HepG2 (cell line): ENCODE measurements around the gene HSDL1. TPM values are rescaled to one million over a fixed set of nuclear protein-coding genes. Genes with fewer than 3 reads are reported as not detected.

Experiments
- ATAC-seq: fragments of 200-7000 bp; cut with Tn5 transposase; 3 replicates; pipeline ENCODE4 v1.9.1; 2020; ENCODE audit warnings: mild to moderate bottlenecking, moderate library complexity
- BruUV-seq: library from RNA; stranded (reverse); fragments of 400-500 nt; replicated peaks from 2 replicates; lab custom pipeline; 2021; lab: Mats Ljungman, UMichigan
- CTCF ChIA-PET: fragments of 300-600 bp; formaldehyde crosslinking; extraction: SDS; loops from one replicate; lab custom pipeline; 2021; ENCODE audit warnings: low total read pairs, inconsistent platforms, low intra/inter-chr PET ratio; lab: Yijun Ruan, JAX
- POLR2A ChIA-PET: fragments of 350-600 bp; sonication (Branson Sonifier 250); formaldehyde crosslinking; loops from one replicate; lab custom pipeline; 2020; ENCODE audit warnings: antibody characterized with exemption, inconsistent platforms; lab: Yijun Ruan, JAX
- DNase-seq: peaks from one replicate; pipeline ENCODE4 v3.0.0-alpha.2; 2015; ENCODE audit warnings: low spot score
- FAIRE-seq: peaks from 3 replicates; lab custom pipeline; 2011; peaks lifted over from hg19 to GRCh38; lab: Jason Lieb, UNC
- H2AFZ ChIP-seq: one replicate; pipeline ENCODE4 v1.6.1; 2011; ENCODE audit warnings: low read length, inconsistent platforms
- H3K27ac ChIP-seq: fragments of 300-600 bp; 3 replicates; pipeline ENCODE4 v1.8.0; 2011; ENCODE audit warnings: mixed run types, mild to moderate bottlenecking, mixed read lengths, low read length, inconsistent platforms; ENCODE audit not compliant: insufficient read depth; ENCODE audit errors: extremely low read length
- H3K27me3 ChIP-seq, 2 experiments: fragments of 200-600 bp in 1 of 2; 2 replicates in 1 of 2; 3 replicates in 1 of 2; pipeline versions ENCODE4 v1.6.0 to v1.8.0; 2011; ENCODE audit warnings: low read length in 2 of 2, mild to moderate bottlenecking in 2 of 2, moderate library complexity in 2 of 2, inconsistent platforms in 1 of 2; ENCODE audit not compliant: insufficient read depth in 2 of 2, control insufficient read depth in 1 of 2
- H3K36me3 ChIP-seq, 2 experiments: fragments of 200-600 bp in 1 of 2; replicated peaks in 1 of 2; 2 replicates in 1 of 2; 3 replicates in 1 of 2; pipeline versions ENCODE4 v1.5.1 to v1.8.0; 2011; ENCODE audit warnings: low read length in 2 of 2, inconsistent platforms in 1 of 2; ENCODE audit not compliant: insufficient read depth in 2 of 2, control insufficient read depth in 1 of 2
- H3K4me1 ChIP-seq: 2 replicates; pipeline ENCODE4 v1.5.1; 2012; ENCODE audit warnings: low read length, inconsistent platforms; ENCODE audit not compliant: insufficient read depth
- H3K4me2 ChIP-seq: 2 replicates; pipeline ENCODE4 v1.6.0; 2011; ENCODE audit warnings: low read depth, low read length, inconsistent platforms
- H3K4me3 ChIP-seq, 3 experiments: fragments of 200-600 bp in 1 of 3; sonication (generic), shearing (Covaris generic) in 1 of 3; replicated peaks in 1 of 3; 2 replicates each; pipeline ENCODE4 v1.5.1; 2011 to 2016; ENCODE audit warnings: low read length in 3 of 3, inconsistent platforms in 2 of 3, low read depth in 2 of 3, mild to moderate bottlenecking in 2 of 3, control low read depth in 1 of 3, mixed read lengths in 1 of 3; ENCODE audit not compliant: insufficient read depth in 1 of 3
- H3K79me2 ChIP-seq: one replicate; pipeline ENCODE4 v1.6.1; 2011; ENCODE audit warnings: low read length, inconsistent platforms; ENCODE audit not compliant: insufficient read depth
- H3K9ac ChIP-seq: 2 replicates; pipeline ENCODE4 v1.6.0; 2011; ENCODE audit warnings: mild to moderate bottlenecking, low read depth, low read length, inconsistent platforms; ENCODE audit not compliant: insufficient read depth
- H3K9me3 ChIP-seq: 2 replicates; pipeline ENCODE4 v1.5.1; 2012; ENCODE audit warnings: mild to moderate bottlenecking, low read length
- H4K20me1 ChIP-seq: 2 replicates; pipeline ENCODE4 v1.6.0; 2011; ENCODE audit warnings: inconsistent platforms, mild to moderate bottlenecking, low read length, moderate library complexity; ENCODE audit not compliant: insufficient read depth
- AGO2 ChIP-seq: fragments of 200-400 bp; formaldehyde crosslinking; optimal IDR thresholded peaks from 2 replicates; pipeline ENCODE3; 2017; ENCODE audit warnings: mild to moderate bottlenecking, low read depth, low read length, moderate library complexity
- CBX1 ChIP-seq: IDR thresholded peaks from one replicate; pipeline ENCODE4 v1.6.1; 2016; ENCODE audit warnings: antibody characterized with exemption, low read depth
- HINFP ChIP-seq: sonication (generic); formaldehyde crosslinking; IDR thresholded peaks from 2 replicates; pipeline ENCODE4 v1.4.0; 2020; ENCODE audit warnings: low read depth, mild to moderate bottlenecking, missing genetic modification reagents
- NR2F2 ChIP-seq: IDR thresholded peaks from 2 replicates; pipeline ENCODE4 v1.6.1; 2012; ENCODE audit warnings: low read depth, inconsistent platforms, borderline replicate concordance
- PATZ1 ChIP-seq: sonication (generic); formaldehyde crosslinking; IDR thresholded peaks from 2 replicates; pipeline ENCODE4 v1.4.0; 2020; ENCODE audit warnings: missing genetic modification reagents
- PCBP1 ChIP-seq: fragments of 200-400 bp; formaldehyde crosslinking; IDR thresholded peaks from 2 replicates; pipeline ENCODE4 v1.6.1; 2017; ENCODE audit warnings: mild to moderate bottlenecking, low read depth, low read length, borderline replicate concordance
- SPEN ChIP-seq: sonication (generic); formaldehyde crosslinking; IDR thresholded peaks from 2 replicates; pipeline ENCODE4 v1.5.1; 2020; ENCODE audit warnings: low read depth, mild to moderate bottlenecking, missing genetic modification reagents
- STAT5B ChIP-seq: sonication (generic); formaldehyde crosslinking; IDR thresholded peaks from 2 replicates; pipeline ENCODE4 v1.4.0; 2020; ENCODE audit warnings: missing genetic modification reagents
- ZBTB7A ChIP-seq: sonication (generic); formaldehyde crosslinking; IDR thresholded peaks from 2 replicates; pipeline ENCODE4 v1.8.0; 2022; ENCODE audit warnings: mild to moderate bottlenecking, missing genetic modification reagents
- ZMYM2 ChIP-seq: sonication (generic); formaldehyde crosslinking; IDR thresholded peaks from 2 replicates; pipeline ENCODE4 v1.8.0; 2022; ENCODE audit warnings: mild to moderate bottlenecking, missing genetic modification reagents
- ZNF251 ChIP-seq: sonication (generic); formaldehyde crosslinking; IDR thresholded peaks from 2 replicates; pipeline ENCODE4 v1.9.0; 2021; ENCODE audit warnings: mild to moderate bottlenecking, missing genetic modification reagents
- ZNF749 ChIP-seq: sonication (generic); formaldehyde crosslinking; IDR thresholded peaks from 2 replicates; pipeline ENCODE4 v1.8.0; 2022; ENCODE audit warnings: mild to moderate bottlenecking, missing genetic modification reagents, moderate library complexity, borderline replicate concordance
- ZNF776 ChIP-seq: sonication (generic); formaldehyde crosslinking; IDR thresholded peaks from 2 replicates; pipeline ENCODE4 v1.4.0; 2020; ENCODE audit warnings: mild to moderate bottlenecking, missing genetic modification reagents
- WGBS: methylation state at CpG from one replicate; pipeline ENCODE4 v1.1.6; 2017; ENCODE audit warnings: low lambda C conversion rate; 5-methylcytosine and 5-hydroxymethylcytosine counted together
- in situ Hi-C: cut with HindIII; loops from 2 replicates; pipeline ENCODE4 v1.10.0; 2017; ENCODE audit warnings: low pct_unique_long_range_greater_than_20kb; ENCODE audit not compliant: extremely low pct_ligation_motif_present
- intact Hi-C: fragments of 100-400 bp; cut with micrococcal nuclease; formaldehyde crosslinking; loops from one replicate; pipeline ENCODE4 v1.10.0; 2022; ENCODE audit not compliant: unreplicated experiment
- polyA plus RNA-seq, 8 experiments: library from polyadenylated mRNA; depleted of rRNA in 3 of 8; stranded (reverse) in 7 of 8; unstranded in 1 of 8; fragments of >200 nt; fragmentation: Illumina TruSeq in 4 of 8; extraction: Trizol in 4 of 8; gene quantifications; 2 replicates each; pipeline versions ENCODE4 v1.2.1 to v1.2.3, GENCODE V29; 2011 to 2016; ENCODE audit warnings: low read depth in 4 of 8, missing spikeins in 1 of 8, mixed read lengths in 1 of 8; ENCODE audit not compliant: insufficient read depth in 1 of 8
- total RNA-seq, 5 experiments: library from RNA; depleted of rRNA; stranded (reverse); fragments of >200 nt; fragmentation: Illumina TruSeq; extraction: Trizol; gene quantifications; 2 replicates each; pipeline ENCODE4 v1.2.3, GENCODE V29; 2016; ENCODE audit warnings: low read depth in 1 of 5

The HSDL1 gene
- total and polyA plus RNA-seq, 2 of the 13 experiments (the other 11 are each of a cell fraction or from before 2014, with no cell fraction given) = 49.2 to 49.7 TPM

- peaks cover 0 to 1% of the 10 kb centered on the region in 2 experiments; a peak in 1 of 5 replicates for H3K27me3 ChIP-seq
- no peak overlapping the region for H3K9ac ChIP-seq
- CTCF ChIA-PET = no interaction called here
- H2AFZ ChIP-seq = no peak overlapping the region
- peaks cover 37% of the 10 kb centered on the region for H3K4me1 ChIP-seq
- DNase-seq = no peak
- peaks cover 23 to 40% of the 10 kb centered on the region in 2 experiments; a peak in 4 of 5 replicates for H3K36me3 ChIP-seq
- FAIRE-seq = no peak
- no peaks in the 10 kb centered on the region for H3K79me2 ChIP-seq
- no peak overlapping the region for H3K4me2 ChIP-seq
- BruUV-seq = no TSS peak
- no peaks in the 10 kb centered on the region for H3K9me3 ChIP-seq
- WGBS = 94% methylated on average over 13 of the region's 15 CpGs
- intact Hi-C loops (loop anchor here (5.0 kb wide), 1 partner anchor 226 kb away; the partner anchor contains the start of gene OSGIN1), in situ Hi-C loops (loop anchor here (5.0 to 25.0 kb wide), 2 partner anchors 91 to 216 kb away; partner anchors contain the start of genes NECAB2 and OSGIN1)
- no peak for ATAC-seq
- no peaks in the 10 kb centered on the region for H4K20me1 ChIP-seq
- POLR2A ChIA-PET = interaction anchor here (0.9 to 2.6 kb wide), 4 partner anchors 9 to 62 kb away, joined by 3 to 18 read pairs (median 6); partner anchors contain the start of genes MBTPS1 and TAF1C
- H3K4me3 ChIP-seq = no peak overlapping the region
- TF ChIP-seq AGO2 (peak; percentile 24), ZNF749 (CRISPR knock-in tag) (no peak), NR2F2 (no peak), SPEN (CRISPR knock-in tag) (no peak), STAT5B (CRISPR knock-in tag) (no peak), ZNF251 (CRISPR knock-in tag) (no peak)
- H3K27ac ChIP-seq = peak overlapping the region; percentile 14
Observed at GRCh38 chr16:84178146-84178765, 33.3 kb upstream of the HSDL1 start.

GRCh38 chr16:84177741-84178073 is 32.7 kb upstream of the HSDL1 start:
- ATAC-seq = no peak
- no peak overlapping the region for H2AFZ ChIP-seq
- H3K4me3 ChIP-seq = no peak overlapping the region
- no peak overlapping the region for H3K9ac ChIP-seq
- peaks cover 0 to 1% of the 10 kb centered on the region in 2 experiments; a peak in 2 of 5 replicates for H3K27me3 ChIP-seq
- peaks cover 37% of the 10 kb centered on the region for H3K4me1 ChIP-seq
- DNase-seq = no peak
- H3K9me3 ChIP-seq = no peaks in the 10 kb centered on the region
- intact Hi-C loops = loop anchor here (5.0 kb wide), 1 partner anchor 225 kb away; the partner anchor contains the start of gene OSGIN1
- H3K79me2 ChIP-seq = no peaks in the 10 kb centered on the region
- H3K27ac ChIP-seq = peak overlapping the region; percentile 14
- H3K4me2 ChIP-seq = no peak overlapping the region
- H4K20me1 ChIP-seq = no peaks in the 10 kb centered on the region
- POLR2A ChIA-PET = interaction anchor here (1.2 to 2.6 kb wide), 3 partner anchors 9 to 61 kb away, joined by 5 to 18 read pairs (median 7); partner anchors contain the start of genes MBTPS1 and TAF1C
- 92% methylated on average over 9 of the region's 9 CpGs for WGBS
- in situ Hi-C loops = loop anchor here (5.0 to 25.0 kb wide), 2 partner anchors 90 to 215 kb away; partner anchors contain the start of genes NECAB2 and OSGIN1
- BruUV-seq = no TSS peak
- H3K36me3 ChIP-seq = peaks cover 20 to 34% of the 10 kb centered on the region in 2 experiments; a peak in 4 of 5 replicates
- CTCF ChIA-PET = no interaction called here
- FAIRE-seq = no peak
- no peak for TF ChIP-seq ZNF776 (CRISPR knock-in tag)
- no peak for TF ChIP-seq ZMYM2 (CRISPR knock-in tag)
- no peak for TF ChIP-seq PCBP1
- no peak for TF ChIP-seq HINFP
- no peak for TF ChIP-seq ZBTB7A (CRISPR knock-in tag)
- TF ChIP-seq CBX1 = no peak
- no peak for TF ChIP-seq PATZ1 (CRISPR knock-in tag)
